ENCODE results near the gene PALD1.

GRCh38 chr10:70472799-70473454, 5.6 kb upstream of the PALD1 start:
- TF ChIP-seq CTCF (IDR thresholded peaks at IDR 0.05; ENCODE audit: insufficient read depth, low read length, poor library complexity, severe bottlenecking) (no peak), EZH2phosphoT487 (conservative IDR thresholded peaks at IDR 0.05; ENCODE audit: low read length) (no peak)

Measured in SU-DHL-6 (cell line).